Measurements from ENCODE around the gene FBLN1.

FBLN1 gene

GRCh38 chr22:45503050-45503815 lies 550 bp downstream of the FBLN1 start:
- DNase-seq (ENCODE audit: low read depth in 2 of 3, low spot score in 2 of 3), result no peak

- DNase-seq (ENCODE audit: low read depth in 2 of 3, low spot score in 2 of 3), result no peak
Measured at GRCh38 chr22:45503816-45504372, 1.2 kb downstream of the FBLN1 start.

GRCh38 chr22:45504373-45505341 lies 2.0 kb downstream of the FBLN1 start:
- DNase-seq (ENCODE audit: low read depth in 2 of 3, low spot score in 2 of 3), result no peak

- DNase-seq (ENCODE audit: low read depth in 2 of 3, low spot score in 2 of 3), result no peak
Measured at GRCh38 chr22:45505991-45506747, 3.5 kb downstream of the FBLN1 start.

GRCh38 chr22:45506816-45507360 lies 4.2 kb downstream of the FBLN1 start:
- DNase-seq (ENCODE audit: low read depth in 2 of 3, low spot score in 2 of 3), result no peak

GRCh38 chr22:45507798-45508197 lies 5.1 kb downstream of the FBLN1 start:
- no peak for DNase-seq (ENCODE audit: low read depth in 2 of 3, low spot score in 2 of 3)

GRCh38 chr22:45508814-45509213 lies 6.1 kb downstream of the FBLN1 start:
- DNase-seq (ENCODE audit: low read depth in 2 of 3, low spot score in 2 of 3), result no peak

- no peak for DNase-seq (ENCODE audit: low read depth in 2 of 3, low spot score in 2 of 3)
Measured at GRCh38 chr22:45510376-45511232, 7.9 kb downstream of the FBLN1 start.

GRCh38 chr22:45511847-45512261 lies 9.2 kb downstream of the FBLN1 start:
- no peak for DNase-seq (ENCODE audit: low read depth in 2 of 3, low spot score in 2 of 3)

- DNase-seq (ENCODE audit: low read depth in 2 of 3, low spot score in 2 of 3), result no peak
Measured at GRCh38 chr22:45512363-45512762, 9.7 kb downstream of the FBLN1 start.

- no peak for DNase-seq (ENCODE audit: low read depth in 2 of 3, low spot score in 2 of 3)
Measured at GRCh38 chr22:45515676-45516075, 13.0 kb downstream of the FBLN1 start.

GRCh38 chr22:45516163-45516562 lies 13.5 kb downstream of the FBLN1 start:
- DNase-seq (ENCODE audit: low read depth in 2 of 3, low spot score in 2 of 3), result no peak

GRCh38 chr22:45516923-45517675 lies 14.4 kb downstream of the FBLN1 start:
- DNase-seq (ENCODE audit: low read depth in 2 of 3, low spot score in 2 of 3), result no peak

GRCh38 chr22:45518136-45518535 lies 15.5 kb downstream of the FBLN1 start:
- no peak for DNase-seq (ENCODE audit: low read depth in 2 of 3, low spot score in 2 of 3)

GRCh38 chr22:45518580-45518991 lies 15.9 kb downstream of the FBLN1 start:
- no peak for DNase-seq (ENCODE audit: low read depth in 2 of 3, low spot score in 2 of 3)

- no peak for DNase-seq (ENCODE audit: low read depth in 2 of 3, low spot score in 2 of 3)
Measured at GRCh38 chr22:45521178-45521577, 18.5 kb downstream of the FBLN1 start.

- no peak for DNase-seq (ENCODE audit: low read depth in 2 of 3, low spot score in 2 of 3)
Measured at GRCh38 chr22:45522462-45522861, 19.8 kb downstream of the FBLN1 start.

- no peak for DNase-seq (ENCODE audit: low read depth in 2 of 3, low spot score in 2 of 3)
Measured at GRCh38 chr22:45524157-45524556, 21.5 kb downstream of the FBLN1 start.

GRCh38 chr22:45524966-45525365 lies 22.3 kb downstream of the FBLN1 start:
- no peak for DNase-seq (ENCODE audit: low read depth in 2 of 3, low spot score in 2 of 3)
